IPS-NIHi7 (cell line): ENCODE measurements around the gene SLC22A8.
A peak's percentile ranks its signal among the peaks of the same experiment; 100 is the strongest.
"Not testable (repeated sequence)": the region's sequence is repeated elsewhere in the genome, so short reads cannot be mapped to it uniquely, and the experiment has no call there.

Experiments
- DNase-seq: peaks from one replicate; pipeline ENCODE4 v3.0.0; 2012; ENCODE audit warnings: mixed read lengths; ENCODE audit errors: extremely low spot score

The SLC22A8 gene

GRCh38 chr11:63015521-63016215, at the start of gene SLC22A8:
Gene SLC22A8, minus strand, starts transcription at chr11:63015841. Its CDS starts 883 bp downstream, at chr11:63014958.
- DNase-seq, result no peak

- DNase-seq, result not testable (repeated sequence)
These were observed 30.6 kb upstream of the SLC22A8 start for GRCh38 chr11:63046203-63046602.

GRCh38 chr11:63042596-63042995, 27.0 kb upstream of the SLC22A8 start:
- no peak for DNase-seq

- no peak for DNase-seq
These were observed 16.8 kb upstream of the SLC22A8 start for GRCh38 chr11:63032457-63032856.

GRCh38 chr11:63023841-63024648, 8.4 kb upstream of the SLC22A8 start:
- peak; percentile 86 for DNase-seq

GRCh38 chr11:63023222-63023814, 7.7 kb upstream of the SLC22A8 start:
- no peak for DNase-seq

GRCh38 chr11:63022441-63022840, 6.8 kb upstream of the SLC22A8 start:
- DNase-seq, result no peak

GRCh38 chr11:63020671-63021291, 5.1 kb upstream of the SLC22A8 start:
- DNase-seq, result peak; percentile 80

GRCh38 chr11:63019506-63019905, 3.9 kb upstream of the SLC22A8 start:
- DNase-seq, result no peak

- no peak for DNase-seq
These were observed 1.8 kb upstream of the SLC22A8 start for GRCh38 chr11:63017306-63017974.

- no peak for DNase-seq
These were observed 1.1 kb downstream of the SLC22A8 start for GRCh38 chr11:63014408-63015055.

GRCh38 chr11:63012839-63013238, 2.8 kb downstream of the SLC22A8 start:
- no peak for DNase-seq

GRCh38 chr11:63012430-63012829, 3.2 kb downstream of the SLC22A8 start:
- DNase-seq, result no peak

GRCh38 chr11:63010934-63011439, 4.7 kb downstream of the SLC22A8 start:
- DNase-seq, result no peak

- DNase-seq, result no peak
These were observed 7.7 kb downstream of the SLC22A8 start for GRCh38 chr11:63007920-63008319.

GRCh38 chr11:63001456-63001855, 14.2 kb downstream of the SLC22A8 start:
- no peak for DNase-seq

GRCh38 chr11:62999649-63000048, 16.0 kb downstream of the SLC22A8 start:
- DNase-seq, result no peak

GRCh38 chr11:62999156-62999555, 16.5 kb downstream of the SLC22A8 start:
- no peak for DNase-seq

GRCh38 chr11:62996271-62996670, 19.4 kb downstream of the SLC22A8 start:
- DNase-seq, result no peak

GRCh38 chr11:62994775-62995174, 20.9 kb downstream of the SLC22A8 start:
- DNase-seq, result no peak

- DNase-seq, result peak; percentile 12
These were observed 27.4 kb downstream of the SLC22A8 start for GRCh38 chr11:62988276-62988675.
